NCI-H446 (cell line): ENCODE results near the gene EGFL6.

ENCODE experiments used
- DNase-seq, 2 experiments: peaks; one replicate each; lab custom pipeline; 2025; lab: John Stamatoyannopoulos, UW

EGFL6 gene, protein sequence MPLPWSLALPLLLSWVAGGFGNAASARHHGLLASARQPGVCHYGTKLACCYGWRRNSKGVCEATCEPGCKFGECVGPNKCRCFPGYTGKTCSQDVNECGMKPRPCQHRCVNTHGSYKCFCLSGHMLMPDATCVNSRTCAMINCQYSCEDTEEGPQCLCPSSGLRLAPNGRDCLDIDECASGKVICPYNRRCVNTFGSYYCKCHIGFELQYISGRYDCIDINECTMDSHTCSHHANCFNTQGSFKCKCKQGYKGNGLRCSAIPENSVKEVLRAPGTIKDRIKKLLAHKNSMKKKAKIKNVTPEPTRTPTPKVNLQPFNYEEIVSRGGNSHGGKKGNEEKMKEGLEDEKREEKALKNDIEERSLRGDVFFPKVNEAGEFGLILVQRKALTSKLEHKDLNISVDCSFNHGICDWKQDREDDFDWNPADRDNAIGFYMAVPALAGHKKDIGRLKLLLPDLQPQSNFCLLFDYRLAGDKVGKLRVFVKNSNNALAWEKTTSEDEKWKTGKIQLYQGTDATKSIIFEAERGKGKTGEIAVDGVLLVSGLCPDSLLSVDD

DNA sequence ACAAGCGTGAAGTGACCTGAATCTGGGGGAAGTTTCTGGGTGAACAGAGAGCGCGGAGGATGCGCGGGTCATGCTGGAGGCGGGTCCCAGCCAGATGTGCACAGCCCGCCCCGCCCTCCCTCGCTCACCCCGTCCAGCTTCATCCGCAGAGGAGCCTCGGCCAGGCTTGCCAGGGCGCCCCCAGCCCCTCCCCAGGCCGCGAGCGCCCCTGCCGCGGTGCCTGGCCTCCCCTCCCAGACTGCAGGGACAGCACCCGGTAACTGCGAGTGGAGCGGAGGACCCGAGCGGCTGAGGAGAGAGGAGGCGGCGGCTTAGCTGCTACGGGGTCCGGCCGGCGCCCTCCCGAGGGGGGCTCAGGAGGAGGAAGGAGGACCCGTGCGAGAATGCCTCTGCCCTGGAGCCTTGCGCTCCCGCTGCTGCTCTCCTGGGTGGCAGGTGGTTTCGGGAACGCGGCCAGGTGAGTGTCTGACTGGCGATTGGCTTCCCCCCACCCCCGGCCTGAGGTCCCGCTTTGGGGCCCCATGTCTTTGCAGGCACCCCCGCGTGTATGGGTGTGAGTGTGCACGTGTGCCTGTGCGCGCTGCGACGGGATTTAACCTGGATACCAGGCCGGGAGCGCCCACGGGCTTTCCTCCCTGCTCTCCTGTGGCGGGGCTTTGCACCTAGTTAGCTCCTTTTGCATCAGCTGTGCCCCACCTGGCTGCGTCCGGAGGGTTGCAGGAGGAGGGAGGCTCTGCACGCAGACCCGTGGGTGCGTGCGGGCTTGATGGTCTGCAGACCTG lies at the start of gene EGFL6:
Gene EGFL6 (plus strand): TSS at position 123 of the 782 bp plus-strand sequence. CDS start 261 bp downstream, at position 384.
- no peak for DNase-seq

DNA sequence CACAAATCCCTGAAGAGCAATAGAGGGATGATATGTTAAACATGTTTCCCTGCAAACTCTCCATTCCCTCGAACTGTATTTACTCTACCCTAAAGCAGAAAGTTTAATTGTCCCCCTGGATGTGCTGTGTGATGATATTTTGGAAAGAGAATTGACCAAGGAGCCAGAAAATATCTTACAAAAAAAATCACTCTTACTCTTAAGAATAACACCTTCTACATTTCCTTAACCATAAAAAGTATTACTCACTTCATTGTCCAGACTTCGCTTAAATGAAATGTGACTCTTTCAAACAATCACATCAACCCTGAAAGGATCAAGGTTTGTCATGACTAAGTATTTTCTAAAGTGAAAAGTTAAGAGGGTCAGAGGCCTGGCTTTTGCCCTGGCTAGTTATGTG lies 49.0 kb upstream of the EGFL6 start:
- no peak for DNase-seq

DNA sequence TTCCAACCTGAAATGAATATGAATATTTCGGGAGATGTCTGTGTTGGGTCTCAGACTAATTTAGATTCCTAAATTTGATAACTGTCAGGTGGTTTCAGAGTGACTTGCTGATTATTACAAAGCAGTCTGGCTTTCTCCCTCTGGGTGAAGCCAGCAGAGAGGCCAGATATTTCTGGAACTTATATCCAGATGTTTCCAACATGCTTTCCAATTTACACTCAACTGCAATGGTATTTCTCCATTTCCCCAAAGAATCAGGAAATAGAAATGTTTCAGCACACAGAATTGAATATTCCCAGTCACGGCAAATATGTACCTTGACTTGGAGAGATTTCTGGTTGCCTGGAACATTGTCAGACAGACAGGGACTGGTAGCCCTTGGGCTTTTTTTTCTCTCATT lies 48.5 kb upstream of the EGFL6 start:
- no peak for DNase-seq

DNA sequence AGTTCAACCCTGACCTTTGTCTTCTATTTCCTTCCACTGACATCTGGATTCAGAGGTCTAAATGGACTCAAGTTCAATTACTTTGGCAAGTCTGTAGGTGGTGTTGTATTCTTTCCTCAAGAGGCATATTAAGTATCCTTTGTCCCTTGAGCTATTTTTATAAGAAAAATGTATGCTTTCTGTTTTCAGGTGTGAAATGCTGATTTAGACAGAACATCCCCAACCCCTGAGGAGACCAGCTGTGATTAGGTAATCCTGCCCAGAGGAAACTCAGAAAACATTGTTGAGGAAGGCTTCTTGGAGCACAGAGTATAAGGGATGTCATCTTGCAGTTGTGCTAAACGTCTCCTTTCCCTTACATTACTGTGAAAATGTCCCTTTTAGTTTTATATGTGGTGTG lies 46.6 kb upstream of the EGFL6 start:
- DNase-seq: no peak

DNA sequence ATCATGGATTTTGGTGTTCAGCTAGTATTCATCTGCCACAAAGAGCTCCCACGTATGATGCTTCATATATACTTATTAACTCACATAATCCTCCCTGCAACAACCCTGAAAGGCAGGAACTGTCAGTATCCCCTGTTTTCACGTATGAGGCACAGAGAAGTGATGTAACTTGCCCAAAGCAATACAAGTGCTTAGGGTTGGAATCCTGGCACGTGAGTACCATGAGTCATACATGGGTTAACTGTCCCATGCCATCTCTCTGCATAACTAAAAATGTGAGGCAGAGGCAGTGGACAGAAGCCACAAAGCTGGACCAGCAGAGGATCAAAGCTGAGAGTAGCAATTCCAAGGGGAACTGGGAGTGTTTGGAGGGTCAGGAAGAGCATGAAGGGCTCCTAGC lies 35.7 kb upstream of the EGFL6 start:
- DNase-seq: peak in 1 of 2 experiments; percentile 0

DNA sequence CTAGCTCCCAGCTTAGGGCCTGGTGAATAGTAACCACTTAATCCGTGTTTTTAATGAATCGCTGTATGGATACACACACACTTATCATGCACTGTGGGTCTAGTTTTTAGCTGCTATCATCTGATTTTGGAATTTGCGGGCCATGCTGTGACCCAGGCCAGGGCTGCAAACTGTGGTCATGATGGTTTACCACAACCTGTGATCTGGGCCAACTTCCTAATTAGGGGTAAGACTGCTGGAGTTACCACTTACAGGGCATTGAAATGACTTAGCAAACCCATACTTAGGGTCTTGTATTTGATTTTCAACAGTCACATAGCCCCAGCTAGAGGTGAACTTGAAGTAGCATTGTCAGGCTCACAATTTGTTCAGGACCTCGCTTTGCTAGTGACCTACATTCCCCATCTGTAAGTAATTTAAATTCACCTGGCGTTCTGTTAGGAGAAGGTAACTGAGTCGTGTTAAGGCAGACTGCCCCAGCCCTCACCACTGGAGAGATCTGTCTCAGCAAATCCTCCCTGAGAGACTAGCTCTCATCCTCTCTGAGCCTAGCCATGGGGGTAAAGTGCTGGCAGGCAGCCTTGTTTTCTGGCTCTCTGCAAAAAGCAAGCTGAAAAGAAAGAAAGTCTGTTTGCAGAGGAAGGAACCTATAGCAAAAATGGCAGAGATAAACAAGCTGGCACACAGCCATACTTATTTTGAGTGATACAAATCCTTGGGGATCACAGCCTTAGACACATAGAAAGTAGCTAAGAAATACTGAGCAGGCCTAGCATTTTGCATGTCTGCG lies 33.8 kb upstream of the EGFL6 start:
- no peak for DNase-seq

DNA sequence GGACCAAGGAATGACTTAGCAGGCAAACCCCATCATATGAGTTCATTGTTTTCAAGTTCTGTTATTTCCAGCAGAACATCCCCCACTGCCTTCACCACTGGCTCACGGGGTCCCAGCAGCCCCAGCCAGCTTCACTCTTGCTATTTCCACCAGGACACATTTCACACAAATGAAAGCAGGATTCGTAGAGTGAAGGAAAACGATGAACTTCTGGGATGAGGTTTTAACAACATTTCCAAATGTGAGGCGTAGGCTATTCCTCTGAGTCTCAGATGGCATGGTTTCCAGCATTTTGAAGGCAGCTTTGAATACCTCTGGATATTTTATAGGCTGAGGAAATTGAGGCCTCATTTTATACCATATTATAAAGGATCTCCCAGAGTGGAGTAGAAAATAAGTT lies 32.9 kb upstream of the EGFL6 start:
- no peak for DNase-seq

DNA sequence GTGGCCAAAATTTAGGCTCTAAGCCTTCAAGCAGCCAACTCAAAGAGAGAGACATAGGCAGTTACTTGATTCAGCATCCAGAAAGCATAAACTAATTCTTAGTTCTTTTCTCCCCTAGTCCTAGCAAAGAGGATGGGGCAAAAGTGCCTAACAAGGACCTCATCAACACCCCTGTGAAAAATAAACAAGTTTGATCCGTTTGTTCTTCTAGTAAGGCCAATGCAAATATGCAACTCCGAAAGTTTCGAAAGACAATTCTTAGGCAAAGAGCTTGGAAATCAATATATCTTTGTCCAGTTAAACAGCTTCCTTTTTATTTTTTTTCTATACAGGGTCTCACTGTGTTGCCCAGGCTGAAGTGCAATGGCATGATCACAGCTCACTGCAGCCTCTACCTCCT lies 31.0 kb upstream of the EGFL6 start:
- no peak for DNase-seq

DNA sequence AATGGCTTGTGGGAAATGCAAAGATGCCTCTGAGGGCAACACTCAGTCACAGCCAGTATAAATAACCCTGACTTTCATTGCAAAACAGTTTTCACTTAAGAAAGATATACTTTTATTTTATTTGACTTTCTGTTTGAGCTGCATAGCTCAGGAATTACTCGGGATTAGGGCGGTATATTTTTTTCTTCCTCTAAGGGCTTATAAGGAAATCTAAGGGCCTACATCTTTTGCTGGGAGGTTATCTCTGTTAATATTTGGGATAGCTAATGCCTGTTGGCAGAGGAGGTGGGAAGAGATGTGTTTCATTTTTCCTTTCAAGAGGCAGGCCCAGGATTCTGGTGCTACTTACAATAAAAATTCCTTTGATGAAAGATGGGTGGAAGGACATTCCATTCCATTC lies 28.8 kb upstream of the EGFL6 start:
- no peak for DNase-seq

DNA sequence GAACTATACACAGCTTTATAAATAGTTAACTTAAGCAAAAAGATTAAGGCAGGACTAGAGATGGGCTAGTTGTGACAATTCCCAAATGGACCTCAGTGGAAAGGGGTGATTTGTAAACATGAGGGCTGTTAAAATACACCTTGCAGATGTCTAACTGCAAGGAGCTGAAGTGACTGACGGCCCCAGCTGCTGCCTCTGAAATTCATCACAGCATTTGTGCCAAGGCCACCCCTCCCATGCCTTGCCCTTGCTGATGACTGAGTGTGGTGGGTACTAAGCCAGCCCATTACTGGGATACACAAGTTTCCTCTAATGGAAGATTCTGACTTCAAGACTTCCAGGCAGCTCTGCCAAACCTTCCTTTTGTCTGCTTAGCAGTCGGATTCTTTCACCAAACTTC lies 23.7 kb upstream of the EGFL6 start:
- DNase-seq: no peak

DNA sequence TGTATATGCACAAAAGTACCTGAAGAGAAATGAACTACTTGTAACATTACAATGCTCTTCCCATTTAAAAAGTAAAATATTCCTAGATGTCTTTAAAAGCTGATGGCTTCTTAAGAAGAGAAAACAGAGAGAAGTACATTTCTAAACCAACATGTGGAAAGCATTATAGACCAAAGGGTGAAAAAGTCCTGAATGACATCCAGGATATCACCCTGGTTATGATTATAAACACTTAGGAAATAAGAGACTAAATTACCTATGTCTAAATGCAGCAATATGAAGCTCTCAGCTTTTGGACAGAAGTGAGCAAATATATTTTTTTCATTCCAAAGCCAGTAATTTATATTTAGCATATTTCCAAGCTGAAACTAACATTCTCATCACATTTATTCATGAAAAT lies 21.7 kb upstream of the EGFL6 start:
- DNase-seq: no peak

DNA sequence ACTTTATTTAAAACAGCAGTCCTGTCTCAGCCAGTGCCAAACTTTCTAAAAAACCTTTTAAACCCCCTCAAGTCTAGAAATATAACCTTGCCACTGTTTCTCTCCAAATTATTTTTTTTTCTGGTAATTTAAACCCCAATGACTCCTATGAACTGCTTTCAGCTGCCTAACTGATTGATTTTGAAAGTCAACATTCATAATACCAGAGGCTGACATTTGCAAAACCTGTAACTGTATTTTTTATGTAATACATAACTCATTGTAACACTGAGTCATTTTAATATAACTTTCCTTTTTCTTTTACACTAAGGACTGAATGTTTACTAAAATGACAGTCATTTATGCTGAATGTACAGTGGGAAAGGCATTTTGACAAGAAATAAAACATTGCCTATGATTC lies 19.1 kb upstream of the EGFL6 start:
- no peak for DNase-seq

DNA sequence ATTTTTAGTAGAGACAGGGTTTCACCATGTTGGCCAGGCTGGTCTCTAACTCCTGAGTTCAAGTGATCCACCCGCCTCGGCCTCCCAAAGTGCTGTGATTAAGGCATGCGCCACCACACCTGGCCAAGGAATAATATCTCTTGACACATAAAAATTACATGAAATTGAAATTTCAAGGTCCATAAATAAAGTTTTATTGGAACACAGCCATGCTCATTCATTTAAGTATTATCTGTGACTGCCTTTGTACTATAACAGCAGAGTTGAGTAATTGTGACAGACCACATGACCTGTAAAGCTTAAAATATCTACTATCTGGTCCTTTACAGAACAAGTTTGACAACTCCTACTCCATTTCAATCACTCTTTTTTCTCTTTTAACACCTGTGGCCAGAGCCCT lies 17.8 kb upstream of the EGFL6 start:
- no peak for DNase-seq

DNA sequence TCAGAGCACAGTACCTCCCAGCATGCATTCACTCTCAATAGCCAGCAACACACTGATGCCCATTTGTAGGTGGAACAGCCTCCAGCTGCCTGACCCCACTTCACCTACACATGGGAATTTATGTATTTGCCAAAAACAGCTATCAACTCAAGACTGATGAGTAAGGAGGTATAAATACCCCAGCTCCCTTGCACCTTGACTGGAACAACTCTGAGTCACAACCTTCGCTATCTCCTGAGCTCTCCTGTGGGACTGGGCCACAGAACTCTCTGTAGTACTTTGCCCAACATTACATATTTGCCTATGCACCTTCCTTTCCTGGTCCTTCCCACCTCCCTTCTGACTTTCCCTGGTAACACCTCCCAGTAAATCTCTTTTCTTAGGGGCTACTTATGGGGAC lies 16.5 kb upstream of the EGFL6 start:
- DNase-seq: no peak

DNA sequence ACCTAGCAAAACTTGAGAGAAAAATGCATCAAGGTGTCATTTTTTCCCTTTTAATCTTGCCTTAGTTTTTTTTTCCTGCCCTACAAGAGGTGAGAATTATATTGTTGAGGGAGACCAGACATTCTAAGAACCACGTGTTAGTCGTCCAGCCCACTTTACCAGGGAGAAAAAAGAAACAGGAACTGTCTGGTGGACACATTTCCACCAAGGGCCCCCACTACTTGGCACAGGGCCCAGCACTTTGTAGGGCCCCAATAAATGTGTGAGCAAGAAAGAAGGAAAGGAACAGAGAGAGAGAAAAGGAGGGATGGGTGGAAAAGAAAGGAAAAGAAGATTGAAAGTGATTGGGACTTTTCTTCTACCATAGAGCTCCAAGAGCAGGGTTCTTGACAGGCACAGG lies 3.9 kb upstream of the EGFL6 start:
- DNase-seq: no peak

DNA sequence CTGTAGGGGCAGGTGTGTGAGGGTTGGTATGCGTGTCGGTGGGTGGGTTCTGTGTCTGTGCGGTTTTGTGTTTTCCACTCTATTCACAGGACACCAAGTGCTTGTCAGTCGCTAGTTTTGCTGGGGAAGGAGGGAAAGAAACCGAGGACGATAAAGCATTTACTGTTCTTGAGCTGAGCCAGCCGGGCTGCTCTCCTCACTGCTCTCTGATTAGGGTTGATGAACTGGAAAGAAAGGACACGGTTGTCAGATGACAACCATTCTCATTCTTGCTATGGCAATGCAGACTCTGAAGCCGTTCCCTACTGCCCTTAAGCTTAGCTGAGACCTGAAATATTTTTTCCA lies 832 bp downstream of the EGFL6 start:
- DNase-seq: no peak

DNA sequence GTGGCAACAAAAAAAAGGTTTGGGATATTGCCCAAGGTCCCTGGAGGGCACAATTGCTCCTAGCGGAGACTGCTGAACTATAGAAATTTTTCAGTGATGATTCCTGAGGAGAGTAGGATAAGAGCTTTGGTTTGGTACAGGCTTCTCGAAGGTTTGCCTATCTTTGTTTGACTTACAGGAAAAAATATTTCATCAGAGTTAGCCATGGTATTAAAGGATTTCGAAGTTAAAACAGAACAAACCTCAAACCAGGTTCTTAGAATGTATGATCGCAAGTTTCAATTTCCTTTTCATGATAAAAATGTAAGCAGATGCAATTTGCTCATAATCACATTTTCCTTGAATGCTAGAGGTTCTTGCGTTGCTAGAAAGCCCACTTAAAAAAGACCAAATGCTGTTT lies 1.7 kb downstream of the EGFL6 start:
- DNase-seq: no peak

DNA sequence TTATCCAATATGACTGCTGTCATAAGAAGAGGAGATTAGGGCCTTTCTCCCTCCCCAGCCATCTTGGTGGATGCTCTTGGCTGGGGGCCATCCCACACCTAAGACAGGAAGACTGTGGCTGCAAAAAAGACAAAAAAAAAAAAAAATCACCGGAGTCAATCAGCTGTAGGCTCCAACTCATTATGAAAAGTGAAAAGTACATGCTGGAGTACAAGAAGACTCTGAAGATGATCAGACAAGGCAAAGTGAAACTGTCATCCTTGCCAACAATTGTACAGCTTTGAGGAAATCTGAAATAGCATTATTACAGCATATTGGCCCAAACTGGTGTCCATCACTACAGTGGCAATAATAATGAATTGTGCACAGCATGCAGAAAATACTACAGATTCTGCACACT lies 5.2 kb downstream of the EGFL6 start:
- no peak for DNase-seq

DNA sequence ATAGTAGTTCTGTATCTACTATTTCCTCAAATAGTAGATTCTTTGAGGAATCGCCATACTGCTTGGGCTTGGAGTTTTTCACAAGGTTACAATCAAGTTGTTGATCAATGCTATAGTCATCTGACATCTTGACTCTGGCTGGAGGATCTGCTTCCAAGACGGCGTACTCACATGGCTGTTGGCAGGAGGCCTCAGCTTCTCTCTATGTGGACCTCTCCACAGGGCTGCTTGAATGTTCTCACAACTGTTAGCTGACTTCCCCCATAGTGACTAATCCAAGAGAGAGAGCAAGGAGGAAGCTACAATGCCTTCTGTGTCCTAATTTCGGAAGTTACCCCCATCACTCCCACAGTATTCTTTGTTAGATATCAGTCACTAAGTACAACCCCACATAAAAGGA lies 10.3 kb downstream of the EGFL6 start:
- DNase-seq: no peak

DNA sequence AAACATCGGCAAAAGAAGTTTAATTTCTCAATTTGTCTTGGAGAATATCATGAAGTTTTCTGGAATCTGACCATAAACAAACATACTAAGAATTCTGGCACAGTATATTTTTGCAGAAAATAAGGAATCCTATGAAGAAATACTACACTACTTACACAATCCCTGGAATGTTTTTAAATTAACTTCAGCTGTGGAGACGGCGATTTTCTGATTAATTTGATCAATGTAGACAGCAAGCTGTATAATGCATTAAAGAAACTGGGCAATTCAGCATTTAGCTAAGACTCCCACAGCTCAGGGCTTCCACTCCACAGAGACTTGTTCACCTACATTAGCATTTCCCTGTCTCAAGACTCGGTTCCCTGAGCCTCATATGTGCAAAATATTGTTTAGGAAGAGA lies 12.2 kb downstream of the EGFL6 start:
- DNase-seq: no peak

DNA sequence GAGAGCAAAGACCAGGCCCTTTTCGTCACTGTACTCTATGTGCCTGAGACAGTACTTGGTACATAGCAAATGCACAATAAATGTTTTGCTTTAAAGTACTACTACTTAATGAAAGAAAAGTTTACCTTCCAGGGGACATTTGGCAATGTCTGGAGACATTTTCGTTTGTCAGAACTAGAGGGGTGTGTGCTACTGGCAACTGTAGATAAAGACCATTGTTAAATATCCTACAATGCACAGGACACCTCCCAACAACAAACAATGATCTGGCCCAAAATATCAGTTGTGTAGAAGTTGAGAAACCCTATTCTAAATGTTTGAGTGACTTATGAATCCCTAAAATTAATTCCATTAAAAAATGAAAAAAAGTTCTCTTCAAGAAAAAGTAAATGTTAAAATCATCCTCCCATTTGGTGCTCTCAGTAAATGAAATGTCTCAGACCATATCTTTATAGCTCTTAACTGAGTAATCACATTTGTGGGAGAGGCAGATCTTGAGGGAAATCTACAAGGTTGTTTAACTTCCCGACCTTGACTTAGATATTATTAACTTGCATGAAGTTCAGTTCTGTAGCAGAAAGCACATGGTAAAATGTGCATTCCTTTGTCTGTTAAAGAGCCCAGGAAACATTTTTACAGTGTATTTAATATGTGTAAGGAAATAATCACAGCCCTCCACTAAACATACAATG lies 18.5 kb downstream of the EGFL6 start:
- DNase-seq: no peak

DNA sequence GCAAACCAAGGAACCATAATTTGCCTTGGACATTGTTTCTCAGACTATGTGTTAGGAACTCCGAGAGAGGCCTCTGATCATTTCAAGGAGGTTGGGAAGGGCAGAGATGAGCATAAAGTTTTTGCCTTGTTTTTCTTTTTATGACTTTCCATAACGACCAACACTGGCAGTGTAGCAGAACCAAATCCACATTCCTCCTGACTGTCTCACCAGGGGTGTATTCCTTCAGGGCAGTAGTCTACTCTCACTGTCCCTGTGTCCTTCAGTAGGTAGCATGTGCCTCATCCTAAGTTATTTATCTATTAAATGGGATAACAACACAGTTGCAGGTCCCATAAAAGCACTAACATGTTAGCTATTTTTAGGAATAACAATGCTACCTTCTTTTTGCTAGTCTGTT lies 20.8 kb downstream of the EGFL6 start:
- no peak for DNase-seq
